Activated CD8-positive, alpha-beta memory T cell treated with anti-CD3 and anti-CD28 coated beads, Interleukin-2, amount 50 U/mL, for 24 hours (primary cell): ENCODE measurements around the gene SVBP.

Source experiments
- DNase-seq: peaks from one replicate; pipeline ENCODE4 v3.0.0-alpha.2; 2020; ENCODE audit errors: extremely low read depth

The SVBP gene

DNA sequence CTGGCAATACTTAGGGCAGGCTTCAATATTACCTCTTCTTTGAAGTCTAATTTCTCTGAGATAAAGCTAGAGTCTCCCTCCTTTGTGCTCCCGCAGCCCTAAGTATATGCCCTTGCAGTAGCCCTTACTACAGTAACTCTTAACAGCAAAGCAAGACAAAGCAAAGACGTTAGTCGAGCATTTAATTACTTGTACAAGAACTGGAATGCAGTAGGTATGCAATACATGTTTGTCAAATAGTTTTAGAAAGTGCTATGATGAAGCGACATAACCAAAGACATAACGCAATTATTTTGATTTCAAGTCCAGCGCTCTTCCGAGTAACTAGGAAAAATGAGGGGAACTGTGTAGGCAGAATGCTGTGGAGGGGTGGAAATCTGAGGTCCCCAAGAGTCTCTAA is 51.9 kb downstream of the SVBP start:
- no peak for DNase-seq

DNA sequence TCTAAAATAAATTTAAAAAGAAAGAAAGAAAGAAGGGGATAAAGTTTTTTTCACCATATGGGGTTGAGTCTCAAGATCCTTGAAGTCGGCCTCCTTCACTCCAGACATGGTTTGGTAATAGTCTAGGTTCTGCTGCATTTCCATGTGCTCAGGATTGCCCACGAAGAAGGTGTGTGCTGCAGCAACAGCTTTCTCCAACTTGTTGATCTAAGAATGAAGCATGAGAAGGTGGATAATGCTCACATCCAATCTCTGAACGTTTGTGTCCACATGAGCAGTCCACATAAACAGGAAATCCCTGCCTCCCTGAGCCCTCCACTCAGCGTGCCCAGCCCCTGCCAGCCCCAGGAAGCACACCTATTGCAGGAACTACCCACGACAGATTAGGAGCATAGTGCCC is 54.9 kb downstream of the SVBP start:
- DNase-seq: no peak

DNA sequence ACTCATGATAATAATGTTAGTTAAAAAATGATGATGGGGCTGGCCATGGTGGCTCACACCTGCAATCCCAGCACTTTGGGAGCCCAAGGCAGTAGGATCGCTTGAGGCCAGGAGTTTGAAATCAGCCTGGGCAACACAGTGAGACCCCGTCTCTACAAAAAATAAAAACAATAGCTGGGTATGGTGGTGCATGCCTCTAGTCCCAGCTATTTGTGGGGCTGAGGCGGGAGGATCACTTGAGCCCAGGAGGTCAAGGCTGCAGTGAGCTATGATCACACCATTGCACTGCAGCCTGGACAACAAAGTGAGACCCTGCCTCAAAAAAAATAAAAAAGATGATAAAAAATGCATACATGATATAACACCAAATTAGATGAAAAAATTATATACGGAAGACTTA is 55.6 kb downstream of the SVBP start:
- no peak for DNase-seq

DNA sequence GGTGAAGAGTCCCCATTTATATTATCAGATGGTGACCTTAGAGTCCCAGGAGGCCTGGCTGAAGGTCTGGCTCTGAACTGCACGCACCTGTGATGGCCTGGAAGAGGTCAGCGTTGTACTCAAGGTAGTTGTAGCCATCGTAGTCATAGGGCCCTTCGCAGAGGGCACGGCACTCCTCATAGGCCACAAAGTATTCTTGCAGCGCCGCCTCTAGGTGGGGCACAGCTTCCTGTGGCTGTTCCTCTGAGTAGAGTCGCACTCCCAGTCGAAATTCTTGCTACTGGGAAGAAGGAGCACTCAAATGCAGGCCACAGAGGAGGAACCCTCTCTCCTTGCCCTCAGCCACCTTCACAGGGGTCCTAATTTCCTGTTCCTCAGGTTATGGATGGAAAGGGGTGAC is 58.1 kb downstream of the SVBP start:
- no peak for DNase-seq

DNA sequence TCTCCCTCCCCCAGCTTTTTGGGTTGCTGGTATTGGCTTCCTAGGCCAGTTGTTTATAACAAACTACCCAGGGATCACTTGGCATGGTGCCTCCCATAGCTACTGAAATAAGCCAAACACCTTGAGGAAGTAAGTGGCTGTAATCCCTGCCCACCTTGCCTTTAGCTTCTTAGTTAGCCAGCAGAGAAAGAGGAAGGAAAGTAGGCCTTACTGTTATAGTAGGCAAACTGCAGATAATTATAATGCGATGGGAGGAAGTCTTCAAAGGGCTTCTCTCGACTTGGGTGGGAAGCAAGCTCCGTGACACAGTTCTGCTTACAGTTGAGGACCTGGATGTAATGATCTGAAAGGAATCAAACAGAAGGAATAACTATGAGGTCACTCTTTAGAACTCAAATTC is 58.6 kb downstream of the SVBP start:
- no peak for DNase-seq

DNA sequence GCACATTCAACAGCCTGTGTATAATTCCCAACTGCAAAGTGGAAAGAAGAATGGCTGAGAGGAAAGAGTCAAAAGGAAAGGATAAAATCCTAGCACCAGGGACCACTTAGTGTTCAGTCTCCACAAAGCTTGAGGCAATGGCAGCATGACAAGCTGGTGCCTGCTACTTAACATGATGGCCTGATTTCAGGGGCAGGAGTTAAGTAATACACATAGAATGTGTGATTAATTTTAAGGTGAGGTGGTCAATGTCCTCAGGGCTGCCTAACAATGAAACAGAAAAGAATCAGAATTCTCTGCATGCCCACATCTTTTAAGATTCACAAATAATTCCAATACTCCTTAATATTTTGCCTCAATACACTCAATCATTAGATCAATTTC is 59.3 kb downstream of the SVBP start:
- DNase-seq: no peak
